HEK293T (cell line): ENCODE results near the gene ZDHHC24.

Source experiments
- CTBP1 ChIP-seq: fragments of 450-650 bp; IDR thresholded peaks from 2 replicates; pipeline ENCODE4 v1.6.1; 2016; ENCODE audit warnings: borderline replicate concordance
- LEF1 ChIP-seq: fragments of 450-650 bp; IDR thresholded peaks from 2 replicates; pipeline ENCODE4 v1.6.1; 2017; ENCODE audit warnings: mild to moderate bottlenecking, borderline replicate concordance
- SP1 ChIP-seq: fragments of 450-650 bp; IDR thresholded peaks from 2 replicates; pipeline ENCODE4 v1.6.1; 2017
- SUZ12 ChIP-seq: fragments of 450-650 bp; IDR thresholded peaks from 2 replicates; pipeline ENCODE4 v1.6.1; 2016; ENCODE audit warnings: mild to moderate bottlenecking
- TARDBP ChIP-seq: fragments of 450-650 bp; IDR thresholded peaks from 2 replicates; pipeline ENCODE4 v1.6.1; 2016

- TF ChIP-seq TARDBP (no peak), SUZ12 (no peak), CTBP1 (no peak), LEF1 (no peak), SP1 (no peak)
Observed at GRCh38 chr11:66497206-66497605, 48.6 kb downstream of the ZDHHC24 start.
